IPS-15b (cell line): Measurements from ENCODE around the gene DNPEP.
A peak's percentile ranks its signal among the peaks of the same experiment; 100 is the strongest.

Experiments
- H3K27me3 ChIP-seq: one replicate; pipeline ENCODE4 v1.6.1; 2013; ENCODE audit warnings: low read length; ENCODE audit not compliant: control insufficient read depth, insufficient read depth
- H3K36me3 ChIP-seq: one replicate; pipeline ENCODE4 v1.6.1; 2013; ENCODE audit warnings: low read length; ENCODE audit not compliant: control insufficient read depth, insufficient read depth
- H3K4me1 ChIP-seq: one replicate; pipeline ENCODE4 v1.6.1; 2013; ENCODE audit warnings: mild to moderate bottlenecking, low read length; ENCODE audit not compliant: control insufficient read depth, insufficient read depth
- H3K4me3 ChIP-seq: one replicate; pipeline ENCODE4 v1.5.1; 2013; ENCODE audit warnings: low read depth, low read length
- H3K9ac ChIP-seq: one replicate; pipeline ENCODE4 v1.6.1; 2013; ENCODE audit warnings: low read depth, mild to moderate bottlenecking, low read length
- H3K9me3 ChIP-seq: one replicate; pipeline ENCODE4 v1.6.1; 2013; ENCODE audit warnings: mild to moderate bottlenecking, low read length; ENCODE audit not compliant: control insufficient read depth, insufficient read depth

DNPEP gene

GRCh38 chr2:219426534-219427136, 38.9 kb upstream of the DNPEP start:
- no peaks in the 10 kb centered on the region for H3K27me3 ChIP-seq
- H3K9ac ChIP-seq: no peak overlapping the region
- no peaks in the 10 kb centered on the region for H3K4me1 ChIP-seq
- no peaks in the 10 kb centered on the region for H3K36me3 ChIP-seq
- H3K9me3 ChIP-seq: no peaks in the 10 kb centered on the region
- no peak overlapping the region for H3K4me3 ChIP-seq

DNA sequence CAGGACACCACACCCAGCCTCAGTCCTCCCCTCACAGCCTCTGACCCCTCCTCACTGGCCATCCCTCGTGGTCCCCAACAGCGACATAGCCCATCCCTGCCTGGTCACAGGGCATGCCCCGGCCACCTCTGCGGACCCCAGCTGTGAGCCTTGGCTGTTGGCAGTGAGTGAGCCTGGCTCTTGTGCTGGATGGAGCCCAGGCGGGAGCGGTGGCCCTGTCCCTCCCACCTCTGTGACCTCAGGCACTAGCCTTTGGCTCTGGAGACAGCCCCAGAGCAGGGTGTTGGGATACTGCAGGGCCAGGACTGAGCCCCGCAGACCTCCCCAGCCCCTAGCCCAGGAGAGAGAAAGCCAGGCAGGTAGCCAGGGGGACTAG, 38.3 kb upstream of the DNPEP start:
- no peaks in the 10 kb centered on the region for H3K4me1 ChIP-seq
- H3K36me3 ChIP-seq: no peaks in the 10 kb centered on the region
- no peaks in the 10 kb centered on the region for H3K9me3 ChIP-seq
- no peak overlapping the region for H3K4me3 ChIP-seq
- no peak overlapping the region for H3K9ac ChIP-seq
- no peaks in the 10 kb centered on the region for H3K27me3 ChIP-seq

DNA sequence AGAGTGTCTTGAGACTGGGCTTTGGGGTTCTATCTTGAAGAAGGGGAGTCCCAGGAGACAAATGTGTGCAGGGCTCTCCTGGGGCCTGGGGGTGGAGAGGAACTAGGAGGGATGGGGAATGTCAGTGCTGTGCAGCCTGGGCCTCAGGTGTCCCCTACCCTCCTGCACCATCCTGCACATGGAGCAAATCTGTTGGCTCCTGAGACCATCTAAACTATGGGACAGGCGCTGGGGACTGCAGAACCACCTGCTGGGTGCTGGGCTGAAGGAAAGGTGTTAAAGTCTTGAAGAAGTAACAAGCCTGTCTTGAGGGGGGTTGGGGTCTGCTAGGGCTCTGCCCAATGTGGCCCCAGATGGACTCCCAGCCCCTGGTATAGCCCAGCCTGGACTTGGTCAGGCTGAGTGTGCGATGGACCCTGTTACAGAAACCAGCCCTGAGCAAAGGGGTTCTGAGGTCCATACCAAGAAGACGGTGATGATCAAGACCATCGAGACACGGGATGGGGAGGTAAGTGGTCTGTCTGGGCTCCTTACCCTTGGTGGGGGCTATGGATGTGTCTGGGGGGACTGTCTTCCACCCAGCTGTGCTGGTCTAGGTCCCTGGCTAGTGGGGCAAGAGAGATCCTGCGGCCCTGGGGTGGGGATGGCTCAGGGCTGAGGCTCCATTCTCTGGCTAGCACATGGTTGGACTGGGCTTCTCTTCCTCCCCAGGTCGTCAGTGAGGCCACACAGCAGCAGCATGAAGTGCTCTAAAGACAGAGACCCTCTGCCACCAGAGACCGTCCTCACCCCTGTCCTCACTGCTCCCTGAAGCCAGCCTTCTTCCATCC, 37.7 kb upstream of the DNPEP start:
- no peak overlapping the region for H3K9ac ChIP-seq
- H3K27me3 ChIP-seq: peaks cover 3% of the 10 kb centered on the region
- H3K9me3 ChIP-seq: no peaks in the 10 kb centered on the region
- H3K4me1 ChIP-seq: no peaks in the 10 kb centered on the region
- no peak overlapping the region for H3K4me3 ChIP-seq
- no peaks in the 10 kb centered on the region for H3K36me3 ChIP-seq

DNA sequence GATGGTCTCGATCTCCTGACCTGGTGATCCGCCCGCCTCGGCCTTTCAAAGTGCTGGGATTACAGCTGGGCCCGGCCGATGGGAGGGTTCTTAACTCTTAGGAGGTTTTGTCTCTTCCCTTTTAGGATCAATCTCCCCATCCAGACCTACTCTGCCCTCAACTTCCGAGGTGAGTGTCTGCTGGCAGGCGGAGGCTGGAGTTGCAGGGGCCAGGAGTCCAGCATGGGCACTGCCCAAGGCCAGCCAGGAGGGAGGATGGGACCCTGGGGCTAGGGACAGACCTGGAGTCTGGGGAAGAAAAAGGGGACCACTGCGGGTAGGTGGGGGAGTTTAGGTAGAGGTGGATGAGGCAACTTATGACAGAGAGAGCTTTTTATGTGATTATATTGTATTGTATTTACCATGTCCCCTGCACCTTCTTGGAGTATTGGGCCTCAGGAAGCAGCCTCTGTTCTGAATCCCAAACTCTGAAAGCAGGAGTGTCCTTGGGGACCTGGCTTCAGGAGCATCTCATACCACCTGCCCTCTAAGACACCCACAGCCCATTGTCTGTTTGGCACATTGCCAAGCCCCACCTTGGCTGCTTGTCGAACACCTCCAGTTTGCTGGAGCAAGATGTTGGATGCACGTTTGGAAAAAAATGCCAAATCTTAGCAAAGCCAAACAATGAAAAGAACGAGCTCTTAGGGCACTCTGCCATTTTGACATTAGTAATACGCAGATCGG, 36.1 kb upstream of the DNPEP start:
- Histone ChIP-seq H3K27me3 (peaks cover 17% of the 10 kb centered on the region), H3K9me3 (no peaks in the 10 kb centered on the region), H3K36me3 (no peaks in the 10 kb centered on the region), H3K4me3 (no peak overlapping the region), H3K9ac (no peak overlapping the region), H3K4me1 (no peaks in the 10 kb centered on the region)

DNA sequence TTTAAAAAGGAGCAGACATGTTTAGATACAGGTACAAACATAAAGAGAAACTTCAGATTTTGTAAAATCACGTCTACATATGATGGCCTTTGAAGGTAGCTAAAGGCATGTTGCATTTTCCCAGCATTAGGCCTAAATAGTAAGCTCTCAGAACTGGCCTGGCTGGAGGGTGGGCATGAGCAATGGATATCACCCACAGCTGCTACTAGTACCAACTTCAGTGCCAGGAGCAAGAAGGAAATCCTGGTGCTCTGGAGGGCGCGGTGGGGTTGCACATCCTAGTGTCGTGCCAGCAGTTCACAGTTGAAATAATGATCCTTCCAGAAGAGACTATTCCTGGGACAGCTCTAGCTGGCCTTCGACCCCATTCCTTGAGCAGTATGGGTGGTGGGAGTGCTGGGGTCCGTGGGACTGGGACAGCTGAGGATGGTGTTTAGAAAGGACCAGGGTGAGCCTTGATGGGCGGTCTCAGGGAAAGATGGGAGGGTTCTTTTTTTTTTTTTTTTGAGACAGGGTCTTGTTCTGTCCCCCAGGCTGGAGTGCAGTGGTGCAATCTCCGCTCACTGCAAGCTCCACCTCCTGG, 35.3 kb upstream of the DNPEP start:
- no peaks in the 10 kb centered on the region for H3K36me3 ChIP-seq
- no peak overlapping the region for H3K9ac ChIP-seq

DNA sequence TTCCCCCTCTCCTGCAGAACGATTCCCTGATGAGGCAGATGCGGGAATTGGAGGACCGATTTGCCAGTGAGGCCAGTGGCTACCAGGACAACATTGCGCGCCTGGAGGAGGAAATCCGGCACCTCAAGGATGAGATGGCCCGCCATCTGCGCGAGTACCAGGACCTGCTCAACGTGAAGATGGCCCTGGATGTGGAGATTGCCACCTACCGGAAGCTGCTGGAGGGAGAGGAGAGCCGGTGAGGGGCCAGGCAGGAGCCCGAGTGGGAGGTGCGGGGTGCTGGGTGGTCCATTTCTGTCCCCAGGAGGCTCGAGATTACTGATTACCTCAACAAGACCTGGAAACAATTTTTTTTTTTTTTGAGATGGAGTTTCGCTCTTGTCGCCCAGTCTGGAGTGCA, 33.6 kb upstream of the DNPEP start:
- Histone ChIP-seq H3K36me3 (no peaks in the 10 kb centered on the region), H3K27me3 (peaks cover 21% of the 10 kb centered on the region), H3K9me3 (no peaks in the 10 kb centered on the region), H3K9ac (no peak overlapping the region), H3K4me1 (peaks cover 3% of the 10 kb centered on the region), H3K4me3 (no peak overlapping the region)

More for the DNA sequence above, 35.3 kb upstream of the DNPEP start:
- Histone ChIP-seq H3K9me3 (no peaks in the 10 kb centered on the region), H3K4me3 (no peak overlapping the region), H3K27me3 (peaks cover 21% of the 10 kb centered on the region), H3K4me1 (no peaks in the 10 kb centered on the region)

- Histone ChIP-seq H3K4me1 (peaks cover 10% of the 10 kb centered on the region), H3K36me3 (no peaks in the 10 kb centered on the region), H3K9ac (no peak overlapping the region), H3K9me3 (no peaks in the 10 kb centered on the region), H3K27me3 (peaks cover 21% of the 10 kb centered on the region), H3K4me3 (no peak overlapping the region)
These were observed 33.0 kb upstream of the DNPEP start for GRCh38 chr2:219420687-219421086.

GRCh38 chr2:219419331-219420197, 31.9 kb upstream of the DNPEP start:
- Histone ChIP-seq H3K4me1 (peaks cover 12% of the 10 kb centered on the region), H3K9ac (no peak overlapping the region), H3K9me3 (no peaks in the 10 kb centered on the region), H3K4me3 (peak overlapping the region; percentile 32), H3K27me3 (peaks cover 21% of the 10 kb centered on the region), H3K36me3 (no peaks in the 10 kb centered on the region)

- H3K9me3 ChIP-seq: no peaks in the 10 kb centered on the region
- peaks cover 12% of the 10 kb centered on the region for H3K4me1 ChIP-seq
- H3K36me3 ChIP-seq: no peaks in the 10 kb centered on the region
- H3K4me3 ChIP-seq: peak overlapping the region; percentile 32
- H3K27me3 ChIP-seq: peaks cover 21% of the 10 kb centered on the region
- no peak overlapping the region for H3K9ac ChIP-seq
These were observed 31.3 kb upstream of the DNPEP start for GRCh38 chr2:219419012-219419324.

GRCh38 chr2:219418155-219419011, 30.7 kb upstream of the DNPEP start, which contains the start of gene DES:
DES (plus strand) TSS chr2:219418377; CDS start chr2:219418463, 86 bp downstream.
- Histone ChIP-seq H3K9me3 (no peaks in the 10 kb centered on the region), H3K4me3 (peak within 1 kb of the TSS; percentile 32)

More at GRCh38 chr2:219418155-219419011, 30.7 kb upstream of the DNPEP start, which contains the start of gene DES:
- H3K4me1 ChIP-seq: peaks cover 12% of the 10 kb centered on the region
- no peaks in the 10 kb centered on the region for H3K36me3 ChIP-seq
- H3K9ac ChIP-seq: no peak within 1 kb of the TSS
- H3K27me3 ChIP-seq: peaks cover 21% of the 10 kb centered on the region
